GM12878 (cell line): ENCODE data around the gene DAGLA. TPM values are rescaled to one million over a fixed set of nuclear protein-coding genes. Genes with fewer than 3 reads are reported as not detected.

Experiments used
- ATAC-seq: fragments of 200-7000 bp; cut with Tn5 transposase; 3 replicates; pipeline ENCODE4 v1.9.1; 2020; ENCODE audit warnings: mild to moderate bottlenecking, moderate library complexity
- BruUV-seq: library from RNA; stranded (reverse); fragments of 400-500 nt; replicated peaks from 2 replicates; lab custom pipeline; 2021; lab: Mats Ljungman, UMichigan
- CTCF ChIA-PET: fragments of 300-600 bp; sonication (Branson Sonifier 250); formaldehyde crosslinking; extraction: SDS; loops from one replicate; lab custom pipeline; 2021; ENCODE audit warnings: inconsistent platforms; lab: Yijun Ruan, JAX
- POLR2A ChIA-PET: fragments of 350-600 bp; formaldehyde crosslinking; extraction: SDS; loops from one replicate; lab custom pipeline; 2021; ENCODE audit warnings: inconsistent platforms; lab: Charles Lee
- RAD21 ChIA-PET: fragments of 300-600 bp; sonication (Branson Sonifier 250); formaldehyde crosslinking; loops from one replicate; lab custom pipeline; 2023; ENCODE audit warnings: antibody characterized with exemption; ENCODE audit not compliant: unreplicated experiment; lab: Charles Lee
- SMC1A ChIA-PET: fragments of 300-600 bp; sonication (Branson Sonifier 250); formaldehyde crosslinking; loops from one replicate; lab custom pipeline; 2023; ENCODE audit not compliant: unreplicated experiment, uncharacterized antibody; lab: Charles Lee
- DNase-seq: peaks from one replicate; pipeline ENCODE4 v3.0.0-alpha.2; 2011; ENCODE audit warnings: low read depth, low spot score
- FAIRE-seq: peaks from 3 replicates; lab custom pipeline; 2011; peaks lifted over from hg19 to GRCh38; lab: Jason Lieb, UNC
- H2AFZ ChIP-seq: 2 replicates; pipeline ENCODE4 v1.6.0; 2011; ENCODE audit warnings: low read depth, low read length, control low read depth; ENCODE audit not compliant: control insufficient read depth
- H3K27ac ChIP-seq: 2 replicates; pipeline ENCODE4 v1.5.1; 2011; ENCODE audit warnings: control low read depth; ENCODE audit not compliant: control insufficient read depth, insufficient read depth
- H3K27me3 ChIP-seq, 2 experiments: replicated peaks in 1 of 2; 2 replicates each; pipeline versions ENCODE4 v1.6.0 to v1.6.1; 2011; ENCODE audit warnings: low read length in 1 of 2; ENCODE audit not compliant: control insufficient read depth in 2 of 2, insufficient read depth in 2 of 2
- H3K36me3 ChIP-seq, 2 experiments: 2 replicates each; pipeline ENCODE4 v1.5.1; 2011; ENCODE audit warnings: low read length in 1 of 2; ENCODE audit not compliant: control insufficient read depth in 2 of 2, insufficient read depth in 2 of 2
- H3K4me1 ChIP-seq: 2 replicates; pipeline ENCODE4 v1.6.1; 2011; ENCODE audit warnings: mild to moderate bottlenecking, low read length, moderate library complexity, mixed read lengths; ENCODE audit not compliant: control insufficient read depth, insufficient read depth
- H3K4me2 ChIP-seq: 2 replicates; pipeline ENCODE4 v1.6.0; 2011; ENCODE audit warnings: control low read depth; ENCODE audit not compliant: control insufficient read depth, insufficient read depth
- H3K4me3 ChIP-seq: fragments of 200-600 bp; sonication (generic); 2 replicates; pipeline ENCODE4 v1.5.1; 2016
- H3K79me2 ChIP-seq: 2 replicates; pipeline ENCODE4 v1.6.0; 2011; ENCODE audit warnings: low read length; ENCODE audit not compliant: control insufficient read depth, insufficient read depth
- H3K9ac ChIP-seq: 2 replicates; pipeline ENCODE4 v1.8.0; 2011; ENCODE audit warnings: low read length, control low read depth, mixed read lengths; ENCODE audit not compliant: control insufficient read depth, insufficient read depth
- H3K9me3 ChIP-seq: replicated peaks from 3 replicates; pipeline ENCODE4 v1.5.1; 2011; ENCODE audit warnings: mild to moderate bottlenecking, low read length; ENCODE audit not compliant: control insufficient read depth, insufficient read depth
- H4K20me1 ChIP-seq: 2 replicates; pipeline ENCODE4 v1.6.0; 2011; ENCODE audit not compliant: control insufficient read depth, insufficient read depth
- JUNB ChIP-seq: IDR thresholded peaks from 2 replicates; pipeline ENCODE4 v1.6.1; 2016; ENCODE audit warnings: antibody characterized with exemption, mild to moderate bottlenecking
- KAT2A ChIP-seq: conservative IDR thresholded peaks from 2 replicates; pipeline ENCODE4 v1.6.1; 2011; ENCODE audit warnings: low read depth, low read length; ENCODE audit not compliant: control insufficient read depth
- MTA2 ChIP-seq: fragments of 450-650 bp; IDR thresholded peaks from 2 replicates; pipeline ENCODE4 v1.6.1; 2016; ENCODE audit warnings: low read depth, mild to moderate bottlenecking, moderate library complexity
- RFX5 ChIP-seq: IDR thresholded peaks from 2 replicates; pipeline ENCODE4 v1.6.1; 2011; ENCODE audit warnings: low read depth, low read length, improper control_type of control experiment
- SP1 ChIP-seq: IDR thresholded peaks from one replicate; pipeline ENCODE4 v1.6.1; 2011; ENCODE audit warnings: low read depth, low read length
- YBX1 ChIP-seq: fragments of 450-650 bp; IDR thresholded peaks from 2 replicates; pipeline ENCODE4 v1.6.1; 2016; ENCODE audit warnings: antibody characterized with exemption
- WGBS: methylation state at CpG from one replicate; pipeline ENCODE4 v1.1.6; 2016; ENCODE audit warnings: low lambda C conversion rate; ENCODE audit not compliant: insufficient replicate concordance, insufficient coverage; ENCODE audit errors: missing lambda C conversion rate; 5-methylcytosine and 5-hydroxymethylcytosine counted together
- in situ Hi-C: fragments of 300-500 bp; cut with MboI; formaldehyde crosslinking; loops from 9 replicates; pipeline ENCODE4 v1.14.3; 2018; ENCODE audit warnings: mixed read lengths
- intact Hi-C: fragments of 100-400 bp; cut with micrococcal nuclease; formaldehyde crosslinking; loops from one replicate; pipeline ENCODE4 v1.14.2; 2022; ENCODE audit not compliant: unreplicated experiment
- polyA plus RNA-seq, 11 experiments: library from polyadenylated mRNA; depleted of rRNA in 4 of 11; unstranded in 6 of 11; stranded (reverse) in 5 of 11; fragments of >200 nt; fragmentation: Nextera tagmentation in 4 of 11; fragmentation: Illumina TruSeq in 1 of 11; extraction: Ambion mirVana in 4 of 11; extraction: Trizol in 1 of 11; gene quantifications; 1 replicate in 1 of 11; 2 replicates in 10 of 11; pipeline versions ENCODE4 v1.2.1 to v1.2.3, GENCODE V29; 2011 to 2016; ENCODE audit warnings: inconsistent platforms in 2 of 11, missing spikeins in 2 of 11, low read depth in 1 of 11
- total RNA-seq, 4 experiments: library from RNA; depleted of rRNA in 3 of 4; stranded (reverse); fragments of >200 nt in 3 of 4; fragmentation: Illumina TruSeq in 1 of 4; extraction: Trizol in 1 of 4; gene quantifications; 2 replicates each; pipeline versions ENCODE4 v1.2.1 to v1.2.3, GENCODE V29; 2013 to 2021
- TF ChIP-seq, protein P1 (sequence below): fragments of 450-650 bp; IDR thresholded peaks from 2 replicates; pipeline ENCODE4 v1.6.1; 2018; ENCODE audit warnings: mild to moderate bottlenecking, low read depth, moderate library complexity; ENCODE audit not compliant: partially characterized antibody
- TF ChIP-seq, protein P2 (sequence below): IDR thresholded peaks from 2 replicates; pipeline ENCODE4 v1.6.1; 2011; ENCODE audit warnings: low read depth, low read length, improper control_type of control experiment, borderline replicate concordance
- TF ChIP-seq, protein P3 (sequence below): IDR thresholded peaks from 2 replicates; pipeline ENCODE4 v1.6.1; 2011; ENCODE audit warnings: borderline replicate concordance, low read depth, mild to moderate bottlenecking, moderate library complexity, mixed read lengths, low read length; ENCODE audit not compliant: insufficient read depth; ENCODE audit errors: extremely low read length
- TF ChIP-seq, protein P4 (sequence below): fragments of 450-650 bp; IDR thresholded peaks from 2 replicates; pipeline ENCODE4 v1.6.1; 2017; ENCODE audit warnings: borderline replicate concordance
- TF ChIP-seq, protein P5 (sequence below): fragments of 150-350 bp; IDR thresholded peaks from 2 replicates; pipeline ENCODE4 v1.6.1; 2016; ENCODE audit warnings: low read depth, low read length

DAGLA gene
- total and polyA plus RNA-seq, 10 of the 15 experiments (the other 5 are each of a cell fraction or from before 2014, with no cell fraction given), result 0.05 TPM; not detected in 9

DNA sequence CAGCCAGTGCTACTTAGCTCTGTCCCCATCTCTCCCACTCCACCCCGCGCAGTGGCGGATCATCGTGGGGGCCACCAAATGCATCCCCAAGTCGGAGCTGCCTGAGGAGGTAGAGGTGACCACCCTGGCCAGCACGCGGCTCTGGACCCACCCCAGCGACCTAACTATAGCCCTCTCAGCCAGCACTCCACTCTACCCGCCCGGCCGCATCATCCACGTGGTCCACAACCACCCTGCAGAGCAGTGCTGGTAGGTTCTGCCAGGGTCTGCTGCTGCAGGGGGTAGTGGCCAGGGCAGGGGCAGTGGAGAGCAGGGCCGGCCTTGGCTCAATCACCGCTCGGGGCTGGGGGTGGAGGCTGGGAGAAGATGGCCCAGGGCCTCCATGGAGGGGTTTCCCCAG, 59.2 kb downstream of the DAGLA start (continued):
- TF ChIP-seq, protein P1, sequence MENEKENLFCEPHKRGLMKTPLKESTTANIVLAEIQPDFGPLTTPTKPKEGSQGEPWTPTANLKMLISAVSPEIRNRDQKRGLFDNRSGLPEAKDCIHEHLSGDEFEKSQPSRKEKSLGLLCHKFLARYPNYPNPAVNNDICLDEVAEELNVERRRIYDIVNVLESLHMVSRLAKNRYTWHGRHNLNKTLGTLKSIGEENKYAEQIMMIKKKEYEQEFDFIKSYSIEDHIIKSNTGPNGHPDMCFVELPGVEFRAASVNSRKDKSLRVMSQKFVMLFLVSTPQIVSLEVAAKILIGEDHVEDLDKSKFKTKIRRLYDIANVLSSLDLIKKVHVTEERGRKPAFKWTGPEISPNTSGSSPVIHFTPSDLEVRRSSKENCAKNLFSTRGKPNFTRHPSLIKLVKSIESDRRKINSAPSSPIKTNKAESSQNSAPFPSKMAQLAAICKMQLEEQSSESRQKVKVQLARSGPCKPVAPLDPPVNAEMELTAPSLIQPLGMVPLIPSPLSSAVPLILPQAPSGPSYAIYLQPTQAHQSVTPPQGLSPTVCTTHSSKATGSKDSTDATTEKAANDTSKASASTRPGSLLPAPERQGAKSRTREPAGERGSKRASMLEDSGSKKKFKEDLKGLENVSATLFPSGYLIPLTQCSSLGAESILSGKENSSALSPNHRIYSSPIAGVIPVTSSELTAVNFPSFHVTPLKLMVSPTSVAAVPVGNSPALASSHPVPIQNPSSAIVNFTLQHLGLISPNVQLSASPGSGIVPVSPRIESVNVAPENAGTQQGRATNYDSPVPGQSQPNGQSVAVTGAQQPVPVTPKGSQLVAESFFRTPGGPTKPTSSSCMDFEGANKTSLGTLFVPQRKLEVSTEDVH, result no peak

DNA sequence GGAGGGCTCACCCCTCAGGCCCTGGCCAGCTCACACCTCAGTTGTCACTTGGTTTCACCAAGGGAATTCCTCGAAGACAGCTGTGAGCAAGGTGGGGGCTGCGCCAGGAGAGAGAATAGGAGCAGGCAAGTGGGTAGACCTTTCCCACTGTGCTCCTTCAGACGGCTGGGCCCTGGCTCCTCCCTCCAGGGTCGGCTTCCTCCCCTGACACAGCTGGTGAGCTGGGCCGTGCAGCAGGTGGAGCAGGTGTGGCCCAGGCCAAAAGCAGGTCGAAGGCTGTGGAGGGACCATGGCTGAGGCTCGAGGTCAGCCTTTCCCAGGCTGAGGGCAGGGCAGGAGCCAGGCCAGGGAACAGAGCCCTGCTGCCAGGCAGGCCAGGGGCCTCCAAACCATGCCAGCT, 59.8 kb downstream of the DAGLA start:
- Histone ChIP-seq H3K27me3 (no peaks in the 10 kb centered on the region; a peak in 1 of 4 replicates), H3K4me1 (no peaks in the 10 kb centered on the region), H2AFZ (no peak overlapping the region), H3K79me2 (no peaks in the 10 kb centered on the region), H3K4me3 (no peak overlapping the region), H3K4me2 (no peak overlapping the region), H3K36me3 (no peaks in the 10 kb centered on the region), H3K9me3 (no peaks in the 10 kb centered on the region), H3K27ac (no peak overlapping the region), H4K20me1 (no peaks in the 10 kb centered on the region), H3K9ac (no peak overlapping the region)
- in situ Hi-C loops (no loop called here), intact Hi-C loops (loop anchor here (10.0 kb wide), 1 partner anchor 265 kb away; no protein-coding TSS in a partner anchor)
- POLR2A ChIA-PET, result no interaction called here
- SMC1A ChIA-PET, result interaction anchor here (1.1 kb wide), 1 partner anchor 11 kb away, joined by 3 read pairs; no protein-coding TSS in a partner anchor
- ATAC-seq (no peak), DNase-seq (no peak), FAIRE-seq (no peak)
- RAD21 ChIA-PET, result no interaction called here
- CTCF ChIA-PET, result no interaction called here
- 19% methylated on average over 7 of the region's 7 CpGs for WGBS
- BruUV-seq, result no TSS peak
- TF ChIP-seq, protein P2, sequence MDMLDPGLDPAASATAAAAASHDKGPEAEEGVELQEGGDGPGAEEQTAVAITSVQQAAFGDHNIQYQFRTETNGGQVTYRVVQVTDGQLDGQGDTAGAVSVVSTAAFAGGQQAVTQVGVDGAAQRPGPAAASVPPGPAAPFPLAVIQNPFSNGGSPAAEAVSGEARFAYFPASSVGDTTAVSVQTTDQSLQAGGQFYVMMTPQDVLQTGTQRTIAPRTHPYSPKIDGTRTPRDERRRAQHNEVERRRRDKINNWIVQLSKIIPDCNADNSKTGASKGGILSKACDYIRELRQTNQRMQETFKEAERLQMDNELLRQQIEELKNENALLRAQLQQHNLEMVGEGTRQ, result no peak
- TF ChIP-seq, protein P3, sequence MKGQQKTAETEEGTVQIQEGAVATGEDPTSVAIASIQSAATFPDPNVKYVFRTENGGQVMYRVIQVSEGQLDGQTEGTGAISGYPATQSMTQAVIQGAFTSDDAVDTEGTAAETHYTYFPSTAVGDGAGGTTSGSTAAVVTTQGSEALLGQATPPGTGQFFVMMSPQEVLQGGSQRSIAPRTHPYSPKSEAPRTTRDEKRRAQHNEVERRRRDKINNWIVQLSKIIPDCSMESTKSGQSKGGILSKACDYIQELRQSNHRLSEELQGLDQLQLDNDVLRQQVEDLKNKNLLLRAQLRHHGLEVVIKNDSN, result no peak
- TF ChIP-seq RFX5 (no peak), SP1 (no peak), YBX1 (no peak), MTA2 (no peak), JUNB (no peak), KAT2A (no peak)
- TF ChIP-seq, protein P4, sequence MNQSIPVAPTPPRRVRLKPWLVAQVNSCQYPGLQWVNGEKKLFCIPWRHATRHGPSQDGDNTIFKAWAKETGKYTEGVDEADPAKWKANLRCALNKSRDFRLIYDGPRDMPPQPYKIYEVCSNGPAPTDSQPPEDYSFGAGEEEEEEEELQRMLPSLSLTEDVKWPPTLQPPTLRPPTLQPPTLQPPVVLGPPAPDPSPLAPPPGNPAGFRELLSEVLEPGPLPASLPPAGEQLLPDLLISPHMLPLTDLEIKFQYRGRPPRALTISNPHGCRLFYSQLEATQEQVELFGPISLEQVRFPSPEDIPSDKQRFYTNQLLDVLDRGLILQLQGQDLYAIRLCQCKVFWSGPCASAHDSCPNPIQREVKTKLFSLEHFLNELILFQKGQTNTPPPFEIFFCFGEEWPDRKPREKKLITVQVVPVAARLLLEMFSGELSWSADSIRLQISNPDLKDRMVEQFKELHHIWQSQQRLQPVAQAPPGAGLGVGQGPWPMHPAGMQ, result no peak
- TF ChIP-seq, protein P5, sequence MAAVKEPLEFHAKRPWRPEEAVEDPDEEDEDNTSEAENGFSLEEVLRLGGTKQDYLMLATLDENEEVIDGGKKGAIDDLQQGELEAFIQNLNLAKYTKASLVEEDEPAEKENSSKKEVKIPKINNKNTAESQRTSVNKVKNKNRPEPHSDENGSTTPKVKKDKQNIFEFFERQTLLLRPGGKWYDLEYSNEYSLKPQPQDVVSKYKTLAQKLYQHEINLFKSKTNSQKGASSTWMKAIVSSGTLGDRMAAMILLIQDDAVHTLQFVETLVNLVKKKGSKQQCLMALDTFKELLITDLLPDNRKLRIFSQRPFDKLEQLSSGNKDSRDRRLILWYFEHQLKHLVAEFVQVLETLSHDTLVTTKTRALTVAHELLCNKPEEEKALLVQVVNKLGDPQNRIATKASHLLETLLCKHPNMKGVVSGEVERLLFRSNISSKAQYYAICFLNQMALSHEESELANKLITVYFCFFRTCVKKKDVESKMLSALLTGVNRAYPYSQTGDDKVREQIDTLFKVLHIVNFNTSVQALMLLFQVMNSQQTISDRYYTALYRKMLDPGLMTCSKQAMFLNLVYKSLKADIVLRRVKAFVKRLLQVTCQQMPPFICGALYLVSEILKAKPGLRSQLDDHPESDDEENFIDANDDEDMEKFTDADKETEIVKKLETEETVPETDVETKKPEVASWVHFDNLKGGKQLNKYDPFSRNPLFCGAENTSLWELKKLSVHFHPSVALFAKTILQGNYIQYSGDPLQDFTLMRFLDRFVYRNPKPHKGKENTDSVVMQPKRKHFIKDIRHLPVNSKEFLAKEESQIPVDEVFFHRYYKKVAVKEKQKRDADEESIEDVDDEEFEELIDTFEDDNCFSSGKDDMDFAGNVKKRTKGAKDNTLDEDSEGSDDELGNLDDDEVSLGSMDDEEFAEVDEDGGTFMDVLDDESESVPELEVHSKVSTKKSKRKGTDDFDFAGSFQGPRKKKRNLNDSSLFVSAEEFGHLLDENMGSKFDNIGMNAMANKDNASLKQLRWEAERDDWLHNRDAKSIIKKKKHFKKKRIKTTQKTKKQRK, result no peak
